HepG2 (cell line): ENCODE results near the gene USP5. TPM values are rescaled to one million over a fixed set of nuclear protein-coding genes. Genes with fewer than 3 reads are reported as not detected.

Source experiments
- GABPB1 ChIP-seq: IDR thresholded peaks from 2 replicates; pipeline ENCODE4 v1.6.1; 2016; ENCODE audit warnings: mild to moderate bottlenecking, missing genetic modification reagents, moderate library complexity, missing compliant biosample characterization
- GATA4 ChIP-seq: sonication (generic); IDR thresholded peaks from 2 replicates; pipeline ENCODE4 v1.6.1; 2016; ENCODE audit warnings: antibody characterized with exemption, low read depth, borderline replicate concordance
- HNRNPH1 ChIP-seq: fragments of 200-400 bp; formaldehyde crosslinking; optimal IDR thresholded peaks from 2 replicates; pipeline ENCODE3; 2017; ENCODE audit warnings: mild to moderate bottlenecking, low read depth, low read length
- HOXA5 ChIP-seq: sonication (generic); formaldehyde crosslinking; IDR thresholded peaks from 2 replicates; pipeline ENCODE4 v1.4.0; 2020; ENCODE audit warnings: missing genetic modification reagents
- KLF15 ChIP-seq: sonication (generic); formaldehyde crosslinking; IDR thresholded peaks from 2 replicates; pipeline ENCODE4 v1.8.1; 2023; ENCODE audit warnings: borderline replicate concordance, mild to moderate bottlenecking, inconsistent platforms, missing genetic modification reagents, mixed read lengths
- KLF16 ChIP-seq, 2 experiments: sonication (generic) in 1 of 2; formaldehyde crosslinking in 1 of 2; IDR thresholded peaks; 2 replicates each; pipeline versions ENCODE4 v1.6.1 to v1.8.0; 2016 to 2023; ENCODE audit warnings: missing genetic modification reagents in 2 of 2, missing compliant biosample characterization in 1 of 2
- LCORL ChIP-seq, 2 experiments: fragments of 450-650 bp in 1 of 2; sonication (generic) in 1 of 2; formaldehyde crosslinking in 1 of 2; IDR thresholded peaks; 2 replicates each; pipeline versions ENCODE4 v1.5.0 to v1.6.1; 2017 to 2020; ENCODE audit warnings: antibody characterized with exemption in 1 of 2, missing genetic modification reagents in 1 of 2
- PTBP1 ChIP-seq: fragments of 200-400 bp; formaldehyde crosslinking; IDR thresholded peaks from 2 replicates; pipeline ENCODE4 v1.6.1; 2018; ENCODE audit warnings: low read length, low read depth; ENCODE audit not compliant: poor library complexity, severe bottlenecking
- RARA ChIP-seq: IDR thresholded peaks from 2 replicates; pipeline ENCODE4 v1.6.1; 2016; ENCODE audit warnings: missing genetic modification reagents, missing compliant biosample characterization
- SAP130 ChIP-seq: IDR thresholded peaks from 2 replicates; pipeline ENCODE4 v1.6.1; 2016; ENCODE audit warnings: low read depth
- SOX13 ChIP-seq, 3 experiments: fragments of 450-650 bp in 1 of 3; sonication (generic) in 1 of 3; formaldehyde crosslinking in 1 of 3; IDR thresholded peaks in 2 of 3; conservative IDR thresholded peaks in 1 of 3; 2 replicates each; pipeline versions ENCODE4 v1.5.0 to v1.6.1; 2016 to 2020; ENCODE audit warnings: antibody characterized with exemption in 1 of 3, mild to moderate bottlenecking in 1 of 3, missing compliant biosample characterization in 1 of 3, missing genetic modification reagents in 1 of 3, moderate library complexity in 1 of 3
- TSC22D2 ChIP-seq: sonication (generic); formaldehyde crosslinking; IDR thresholded peaks from 2 replicates; pipeline ENCODE4 v1.5.1; 2020; ENCODE audit warnings: missing genetic modification reagents, mild to moderate bottlenecking, borderline replicate concordance
- UBTF ChIP-seq: sonication (generic); formaldehyde crosslinking; IDR thresholded peaks from 2 replicates; pipeline ENCODE4 v1.4.0; 2020; ENCODE audit warnings: mild to moderate bottlenecking, missing genetic modification reagents
- WIZ ChIP-seq: sonication (generic); formaldehyde crosslinking; IDR thresholded peaks from 2 replicates; pipeline ENCODE4 v1.5.1; 2020; ENCODE audit warnings: mild to moderate bottlenecking, missing genetic modification reagents
- ZNF343 ChIP-seq: sonication (generic); formaldehyde crosslinking; IDR thresholded peaks from 2 replicates; pipeline ENCODE4 v1.4.0; 2020; ENCODE audit warnings: mild to moderate bottlenecking, missing genetic modification reagents
- polyA plus RNA-seq, 8 experiments: library from polyadenylated mRNA; depleted of rRNA in 3 of 8; stranded (reverse) in 7 of 8; unstranded in 1 of 8; fragments of >200 nt; fragmentation: Illumina TruSeq in 4 of 8; extraction: Trizol in 4 of 8; gene quantifications; 2 replicates each; pipeline versions ENCODE4 v1.2.1 to v1.2.3, GENCODE V29; 2011 to 2016; ENCODE audit warnings: low read depth in 4 of 8, missing spikeins in 1 of 8, mixed read lengths in 1 of 8; ENCODE audit not compliant: insufficient read depth in 1 of 8
- total RNA-seq, 5 experiments: library from RNA; depleted of rRNA; stranded (reverse); fragments of >200 nt; fragmentation: Illumina TruSeq; extraction: Trizol; gene quantifications; 2 replicates each; pipeline ENCODE4 v1.2.3, GENCODE V29; 2016; ENCODE audit warnings: low read depth in 1 of 5

The USP5 gene
- total and polyA plus RNA-seq, 2 of the 13 experiments (the other 11 are each of a cell fraction or from before 2014, with no cell fraction given) = 39.6 to 56.0 TPM

GRCh38 chr12:6872073-6873048, 20.4 kb downstream of the USP5 start (continued):
- TF ChIP-seq KLF16 (CRISPR knock-in tag; IDR thresholded peaks at IDR 0.05) (peak in 1 of 2 experiments; percentile 63; a peak in 1 of 4 replicates), SAP130 (CRISPR knock-in tag) (peak; percentile 92), HNRNPH1 (peak; percentile 4), KLF15 (CRISPR knock-in tag) (no peak), GATA4 (0 out of 2 replicates have a peak, but pooled peaks have one; percentile 30), HOXA5 (0 out of 2 replicates have a peak, but pooled peaks have one; percentile 54), RARA (CRISPR knock-in tag) (peak; percentile 38; the same call in 1 of the 2 replicates), GABPB1 (peak; percentile 71), SOX13 (IDR thresholded peaks at IDR 0.05) (no peak), SOX13 (CRISPR knock-in tag; conservative IDR thresholded peaks at IDR 0.05 in 1 of 2, IDR thresholded peaks at IDR 0.05 in 1 of 2) (peak in 1 of 2 experiments; percentile 50; a peak in 1 of 4 replicates), LCORL (IDR thresholded peaks at IDR 0.05) (no peak), LCORL (CRISPR knock-in tag; IDR thresholded peaks at IDR 0.05) (peak; percentile 57), ZNF343 (CRISPR knock-in tag) (0 out of 2 replicates have a peak, but pooled peaks have one; percentile 69), TSC22D2 (0 out of 2 replicates have a peak, but pooled peaks have one; percentile 39), UBTF (CRISPR knock-in tag) (peak; percentile 14; the same call in 1 of the 2 replicates), WIZ (CRISPR knock-in tag) (no peak), PTBP1 (peak; percentile 85)
- TF ChIP-seq, all 625 proteins: peak for 263
